NOMO-1 treated with DMSO at 0.1 percent for 48 hours (cell line): Measurements from ENCODE around the gene NFE2L2.
"Not testable (repeated sequence)": the region's sequence is repeated elsewhere in the genome, so short reads cannot be mapped to it uniquely, and the experiment has no call there.

Experiments
- DNase-seq: peaks from one replicate; lab custom pipeline; 2025; ENCODE audit not compliant: unreplicated experiment; lab: John Stamatoyannopoulos, UW

Gene NFE2L2

DNA sequence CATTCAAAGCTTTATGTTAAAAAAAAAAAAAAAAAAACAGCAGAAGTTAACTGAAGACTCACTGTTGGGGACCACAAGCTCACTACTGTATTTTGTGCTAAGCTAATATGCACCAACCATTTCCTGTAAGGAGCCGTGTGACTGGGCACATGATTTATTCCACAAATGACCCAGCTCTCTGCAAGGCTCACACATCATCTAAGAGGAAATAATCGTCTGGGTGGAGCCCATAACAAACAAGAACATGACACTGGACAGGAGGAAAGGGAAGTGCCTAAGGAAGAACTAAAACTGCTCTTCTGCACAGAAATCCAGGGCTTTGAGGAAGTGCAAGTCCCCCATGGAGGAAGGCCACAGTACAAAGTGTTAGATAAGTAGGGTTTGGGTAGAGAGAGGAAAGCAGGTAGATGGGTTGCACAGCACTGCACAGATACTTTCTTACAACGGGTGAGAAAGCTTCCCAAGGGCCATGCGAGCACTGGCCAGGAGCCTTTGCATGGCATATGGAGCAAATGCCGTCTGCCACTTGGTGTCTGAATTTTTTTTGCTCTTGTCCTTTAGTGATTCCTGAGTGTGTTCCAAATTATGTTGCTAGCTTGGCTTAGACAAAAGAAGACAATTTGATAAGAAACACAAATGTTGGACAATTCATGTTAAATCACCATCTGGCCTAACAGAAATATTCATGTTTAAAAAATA is 24.4 kb downstream of the NFE2L2 start:
- peak; percentile 100 for DNase-seq

DNA sequence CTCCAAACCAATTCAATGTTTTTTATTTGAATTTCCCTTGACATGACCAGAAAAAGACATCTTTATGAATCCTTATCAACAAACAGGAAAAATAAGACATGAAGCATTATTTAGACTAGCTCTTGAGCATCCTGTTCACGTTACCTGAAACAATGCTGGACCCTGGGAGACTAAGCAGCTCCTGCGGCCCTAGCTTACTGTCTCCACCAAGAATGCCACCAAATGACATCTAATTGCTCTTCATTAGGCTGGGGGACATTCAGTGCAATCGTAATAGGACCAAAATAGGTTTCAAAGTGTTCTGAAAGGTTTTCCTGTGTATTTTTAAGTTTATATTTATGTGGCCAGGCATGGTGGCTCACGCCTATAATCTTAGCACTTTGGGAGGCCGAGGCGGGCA is 25.5 kb downstream of the NFE2L2 start:
- no peak for DNase-seq

DNA sequence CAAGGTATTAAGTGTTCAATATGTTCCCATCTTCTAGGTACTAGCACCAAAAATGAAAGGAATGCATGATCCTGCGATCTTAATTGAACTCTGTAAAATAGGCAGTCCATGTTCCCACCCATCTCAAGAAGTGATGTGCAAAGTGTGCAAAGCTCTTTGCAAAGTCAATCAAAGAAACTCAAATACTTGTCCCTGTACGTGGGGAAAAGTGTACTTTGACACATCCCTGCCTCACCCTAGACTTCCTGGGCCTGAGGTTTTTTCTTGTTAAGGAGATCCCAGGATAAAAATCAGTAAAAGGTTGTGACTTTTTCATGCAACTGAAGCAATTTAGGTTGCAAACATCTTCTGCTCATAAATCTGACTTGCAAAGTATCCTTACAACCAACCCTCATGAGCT is 26.6 kb downstream of the NFE2L2 start:
- DNase-seq = no peak

DNA sequence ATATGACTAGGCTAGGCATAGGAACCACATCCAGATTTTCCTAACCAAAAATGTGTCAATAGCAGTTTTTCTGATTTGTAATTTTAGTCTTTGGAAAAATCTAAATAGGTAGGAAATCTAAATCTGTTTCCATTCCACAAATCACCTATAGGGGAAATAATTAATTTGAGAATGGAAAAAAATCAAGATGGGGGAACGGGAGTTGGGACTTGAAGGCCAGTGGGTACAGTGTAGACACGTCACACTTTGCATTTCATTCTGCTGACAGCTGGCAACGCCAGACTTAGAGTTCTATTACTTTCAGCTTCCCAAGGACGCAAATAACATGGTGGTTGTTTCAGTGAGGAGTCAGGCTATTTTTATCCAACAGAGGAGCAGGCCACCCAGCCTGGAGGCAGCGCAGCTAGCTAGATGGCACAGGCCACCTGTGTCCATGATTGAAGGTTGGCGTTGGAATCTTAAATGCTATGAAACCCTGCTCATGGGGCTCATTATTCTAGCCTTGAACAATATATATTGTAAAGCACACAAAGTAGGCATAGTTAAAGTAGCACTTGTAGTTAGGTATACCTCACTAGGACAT is 28.6 kb downstream of the NFE2L2 start:
- DNase-seq = no peak

DNA sequence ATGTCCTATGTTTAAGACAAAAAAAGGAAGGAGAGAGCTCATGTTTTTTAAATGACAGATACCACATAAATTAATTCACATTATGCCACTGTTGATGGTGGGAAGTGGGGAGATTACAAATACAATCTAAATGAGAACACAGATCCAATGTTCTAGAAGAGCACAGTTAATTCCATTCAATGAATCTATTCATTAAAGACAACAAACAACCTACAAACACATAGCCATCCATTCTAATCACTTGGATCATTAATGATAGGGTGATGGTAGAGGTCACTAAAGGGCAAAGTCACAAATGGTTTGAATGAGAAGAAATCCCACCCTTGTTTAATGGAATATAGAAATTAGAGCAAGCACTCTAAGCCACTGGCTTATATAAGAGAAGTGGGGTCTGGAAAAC is 30.3 kb downstream of the NFE2L2 start:
- no peak for DNase-seq

DNA sequence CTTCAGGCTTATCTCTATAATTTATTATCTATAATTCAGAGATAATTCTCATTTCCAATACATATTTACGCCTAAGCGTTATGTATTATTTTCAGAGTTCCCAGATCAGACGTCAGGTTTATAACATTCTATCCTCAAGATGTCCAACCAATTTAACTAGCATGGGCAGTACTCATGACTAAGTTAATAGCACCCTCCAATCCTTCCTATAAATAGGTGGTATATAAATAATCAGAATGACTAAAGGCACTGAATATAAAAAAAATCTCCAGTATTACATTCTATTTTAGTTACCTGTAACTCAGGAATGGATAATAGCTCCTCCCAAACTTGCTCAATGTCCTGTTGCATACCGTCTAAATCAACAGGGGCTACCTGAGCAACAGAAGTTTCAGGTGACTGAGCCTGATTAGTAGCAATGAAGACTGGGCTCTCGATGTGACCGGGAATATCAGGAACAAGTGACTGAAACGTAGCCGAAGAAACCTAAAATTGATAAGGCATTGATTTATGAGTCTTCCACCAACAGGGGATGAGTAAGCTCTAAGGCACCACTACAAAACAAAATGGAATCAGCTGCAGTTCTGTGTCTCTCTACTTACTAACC is 32.3 kb downstream of the NFE2L2 start:
- DNase-seq = no peak

DNA sequence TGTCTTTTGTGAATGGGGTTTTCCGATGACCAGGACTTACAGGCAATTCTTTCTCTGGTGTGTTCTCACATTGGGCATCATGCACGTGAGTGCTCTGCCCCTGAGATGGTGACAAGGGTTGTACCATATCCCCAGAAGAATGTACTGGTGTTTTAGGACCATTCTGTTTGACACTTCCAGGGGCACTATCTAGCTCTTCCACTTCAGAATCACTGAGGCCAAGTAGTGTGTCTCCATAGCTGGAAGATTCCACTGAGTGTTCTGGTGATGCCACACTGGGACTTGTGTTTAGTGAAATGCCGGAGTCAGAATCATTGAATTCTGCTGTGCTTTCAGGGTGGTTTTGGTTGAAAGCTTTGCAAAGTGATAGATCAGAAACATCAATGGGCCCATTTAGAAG is 33.3 kb downstream of the NFE2L2 start:
- DNase-seq = no peak

DNA sequence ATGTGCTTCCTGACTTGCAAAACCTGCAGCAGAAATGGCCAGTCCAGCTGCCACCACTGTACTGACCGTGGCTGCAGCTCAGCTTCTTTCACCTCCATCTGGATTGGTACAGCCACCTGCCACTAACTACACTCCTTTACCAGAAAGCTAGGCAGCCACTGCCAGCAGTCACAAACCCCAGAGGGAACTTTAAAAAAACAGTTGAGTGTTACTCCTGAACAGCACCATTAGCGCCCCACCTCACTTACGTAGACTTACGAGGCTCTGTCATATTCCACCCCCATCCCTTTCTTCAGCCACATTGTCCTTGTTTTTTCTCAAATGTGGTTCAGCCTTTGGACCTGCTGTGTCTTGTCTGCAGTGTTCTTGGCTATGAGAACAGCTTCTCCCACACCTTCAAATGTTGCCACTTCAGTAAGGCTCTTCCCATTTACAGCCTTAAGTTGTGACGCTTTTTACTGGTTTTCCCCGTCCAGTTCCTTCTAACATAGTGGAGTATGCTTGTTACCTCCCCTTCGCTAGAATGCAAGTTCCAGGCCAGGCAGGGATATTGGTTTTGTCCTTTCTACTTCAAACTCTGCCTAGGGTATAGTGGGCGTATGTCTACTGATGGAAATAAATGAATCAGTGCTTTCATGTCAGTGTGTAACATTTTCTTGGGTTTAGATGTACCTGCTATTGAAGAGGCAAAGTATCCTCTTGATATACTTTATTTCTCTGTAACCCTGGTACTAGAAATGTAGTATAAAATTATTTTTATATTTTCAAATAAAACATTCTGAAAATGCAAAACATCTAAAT is 34.9 kb downstream of the NFE2L2 start:
- DNase-seq = no peak

DNA sequence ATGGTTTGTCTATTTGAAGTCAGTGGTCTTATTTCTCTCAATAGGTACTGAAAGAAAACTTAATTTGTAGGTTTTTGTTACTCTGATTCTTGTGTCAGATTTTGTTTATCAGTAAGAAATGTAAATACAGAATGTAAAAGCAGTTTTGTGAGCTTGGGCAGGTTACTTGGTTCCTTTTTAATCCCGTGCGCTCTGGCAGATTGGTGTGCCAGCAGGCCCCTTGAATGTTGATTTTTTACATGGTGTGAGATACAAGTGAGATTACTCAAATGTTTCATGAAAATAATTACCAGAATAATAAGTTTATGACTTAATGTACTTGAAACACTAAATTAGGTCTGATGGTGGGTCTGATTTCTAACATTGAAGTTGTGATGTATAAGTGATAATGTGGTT is 38.6 kb downstream of the NFE2L2 start:
- no peak for DNase-seq

DNA sequence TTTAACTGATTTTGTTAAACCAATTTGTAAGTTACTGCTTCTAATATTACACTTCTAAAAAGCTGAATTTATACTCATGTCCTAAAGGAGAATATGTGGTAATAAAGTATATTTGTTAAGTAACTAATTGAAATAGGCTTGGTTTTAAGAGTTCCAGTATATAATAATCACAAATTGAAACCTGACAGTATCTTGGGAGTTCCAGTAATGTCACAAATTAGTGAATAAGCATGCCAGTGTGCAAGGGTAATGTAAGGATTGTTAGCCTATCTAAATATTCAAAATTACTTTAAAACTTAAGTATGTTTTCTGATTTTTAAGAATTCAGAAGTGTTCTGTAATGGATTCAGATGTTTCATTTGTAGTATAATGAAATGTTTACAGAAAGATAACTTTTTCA is 41.1 kb downstream of the NFE2L2 start:
- DNase-seq = not testable (repeated sequence)

DNA sequence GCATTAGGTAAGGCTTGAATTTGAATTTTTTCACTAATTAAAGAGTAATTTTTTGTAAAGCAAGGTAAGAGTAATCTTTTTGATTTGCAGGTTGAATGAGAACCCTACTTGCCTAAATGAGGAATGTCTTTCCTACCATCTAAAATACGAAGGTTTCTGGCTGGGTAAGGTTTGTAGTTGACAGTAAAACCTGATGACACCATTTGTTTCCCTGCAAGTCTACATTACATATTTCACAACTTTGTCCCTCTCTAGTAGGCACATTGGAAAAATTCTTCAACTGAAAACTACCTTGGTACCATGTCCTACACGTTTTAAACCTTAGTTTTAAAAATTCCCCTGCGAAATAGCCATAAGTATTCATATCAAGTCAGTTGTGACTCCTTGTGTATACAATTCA is 42.6 kb downstream of the NFE2L2 start:
- DNase-seq = no peak

DNA sequence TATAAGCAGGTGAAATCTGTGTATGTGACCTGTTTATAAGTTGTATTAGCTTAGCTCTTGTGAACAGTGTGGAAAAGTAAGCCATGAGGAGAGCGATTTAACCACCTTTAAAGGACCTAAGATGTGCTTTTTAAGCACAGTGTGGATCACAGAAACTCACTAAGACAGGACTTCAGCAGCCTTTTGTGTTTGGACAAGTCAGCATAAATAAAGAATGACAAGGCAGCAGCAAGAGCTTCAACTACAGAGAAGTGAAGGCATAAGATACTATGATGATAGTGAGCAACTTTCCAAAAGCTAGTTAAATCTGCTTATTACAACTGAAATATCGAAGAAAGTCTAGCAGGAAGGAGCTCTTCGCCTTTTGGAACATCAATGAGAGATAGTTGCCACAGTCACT is 43.0 kb downstream of the NFE2L2 start:
- DNase-seq = no peak

DNA sequence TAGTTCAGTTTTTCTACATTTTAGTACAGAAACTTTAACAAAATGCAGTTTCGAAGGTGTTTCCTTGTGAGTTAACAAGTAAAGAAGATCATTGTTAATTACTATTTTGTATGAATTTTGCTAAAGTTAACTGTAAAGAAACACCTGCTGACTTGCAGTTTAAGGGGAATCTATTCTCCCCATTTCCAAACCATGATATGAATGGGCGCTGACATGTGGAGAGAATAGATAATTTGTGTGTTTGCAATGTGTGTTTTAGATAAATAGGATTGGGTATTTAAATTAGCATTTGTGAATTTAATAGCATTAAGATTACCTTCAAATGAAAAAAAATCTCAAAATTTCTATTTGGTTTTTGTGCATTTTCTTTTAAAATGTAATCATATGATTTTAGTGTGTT is 44.7 kb downstream of the NFE2L2 start:
- not testable (repeated sequence) for DNase-seq

DNA sequence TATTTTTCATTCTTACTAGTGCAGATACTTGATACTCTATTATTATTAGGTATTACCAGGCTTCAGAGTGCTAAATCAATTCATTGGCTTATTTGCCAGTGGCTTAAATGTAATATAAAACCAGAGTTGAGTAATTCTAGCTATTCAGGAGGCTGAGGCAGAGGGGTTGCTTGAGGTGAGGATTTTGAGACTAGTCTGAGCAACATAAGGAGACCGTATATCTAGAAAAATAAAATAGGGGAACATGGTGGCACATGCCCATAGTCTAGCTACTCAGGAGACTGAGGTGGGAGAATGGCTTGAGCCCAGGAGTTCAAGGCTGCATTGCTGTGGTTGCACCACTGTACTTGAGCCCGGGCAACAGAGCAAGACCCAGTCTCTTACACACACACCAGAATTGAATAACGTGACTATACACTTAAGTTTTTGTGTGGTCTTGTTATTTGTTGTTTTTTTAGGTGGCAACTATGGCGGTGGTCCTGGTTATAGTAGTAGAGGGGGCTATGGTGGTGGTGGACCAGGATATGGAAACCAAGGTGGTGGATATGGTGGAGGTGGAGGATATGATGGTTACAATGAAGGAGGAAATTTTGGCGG is 47.2 kb downstream of the NFE2L2 start:
- no peak for DNase-seq

DNA sequence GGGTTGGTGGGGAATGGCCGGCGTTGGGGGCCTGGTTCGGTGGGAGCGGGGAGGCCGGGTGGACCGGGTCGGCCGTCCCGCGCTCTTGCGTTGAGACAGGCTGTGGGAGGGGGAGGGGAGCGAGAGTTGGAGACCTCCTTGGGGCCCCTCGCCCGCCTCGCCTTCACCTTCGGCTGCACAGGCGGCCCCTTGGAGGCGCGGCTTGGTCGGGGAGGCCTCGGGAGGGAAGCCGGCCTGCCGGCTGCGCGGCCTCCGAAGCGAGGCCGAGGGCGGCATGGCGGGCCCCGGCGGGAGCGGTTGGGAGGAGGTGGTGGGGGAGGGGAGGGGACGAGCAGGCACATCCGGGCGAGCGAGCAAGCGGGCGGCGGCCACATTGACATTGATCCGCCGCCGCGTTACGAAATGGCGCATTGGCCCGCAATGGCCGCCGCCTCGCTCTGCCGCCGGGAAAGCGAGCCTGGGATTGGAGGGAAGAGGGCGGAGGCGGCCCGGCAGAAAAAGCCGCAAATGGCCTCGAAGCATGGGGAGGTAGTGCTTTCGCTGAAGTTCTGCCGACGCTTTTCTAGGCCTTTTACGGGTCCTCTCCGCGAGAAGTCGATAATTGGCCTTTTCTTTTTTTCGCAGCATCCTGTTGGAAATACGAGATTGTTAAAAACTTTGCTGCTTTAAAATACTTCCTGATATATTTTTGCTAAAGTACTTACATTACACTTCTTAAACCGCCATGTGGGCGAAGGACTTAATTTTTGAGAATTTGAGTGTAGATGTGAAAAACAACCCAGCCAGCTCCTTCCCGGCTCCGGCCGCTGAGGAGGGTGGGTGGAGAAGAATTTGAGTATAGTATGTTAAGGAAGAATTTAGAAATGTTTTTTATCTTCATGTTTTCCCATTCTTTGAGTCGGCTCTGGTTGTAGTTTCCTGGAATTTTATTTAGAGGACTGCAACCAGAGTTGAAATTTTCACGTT is 51.4 kb downstream of the NFE2L2 start:
- peak; percentile 86 for DNase-seq

DNA sequence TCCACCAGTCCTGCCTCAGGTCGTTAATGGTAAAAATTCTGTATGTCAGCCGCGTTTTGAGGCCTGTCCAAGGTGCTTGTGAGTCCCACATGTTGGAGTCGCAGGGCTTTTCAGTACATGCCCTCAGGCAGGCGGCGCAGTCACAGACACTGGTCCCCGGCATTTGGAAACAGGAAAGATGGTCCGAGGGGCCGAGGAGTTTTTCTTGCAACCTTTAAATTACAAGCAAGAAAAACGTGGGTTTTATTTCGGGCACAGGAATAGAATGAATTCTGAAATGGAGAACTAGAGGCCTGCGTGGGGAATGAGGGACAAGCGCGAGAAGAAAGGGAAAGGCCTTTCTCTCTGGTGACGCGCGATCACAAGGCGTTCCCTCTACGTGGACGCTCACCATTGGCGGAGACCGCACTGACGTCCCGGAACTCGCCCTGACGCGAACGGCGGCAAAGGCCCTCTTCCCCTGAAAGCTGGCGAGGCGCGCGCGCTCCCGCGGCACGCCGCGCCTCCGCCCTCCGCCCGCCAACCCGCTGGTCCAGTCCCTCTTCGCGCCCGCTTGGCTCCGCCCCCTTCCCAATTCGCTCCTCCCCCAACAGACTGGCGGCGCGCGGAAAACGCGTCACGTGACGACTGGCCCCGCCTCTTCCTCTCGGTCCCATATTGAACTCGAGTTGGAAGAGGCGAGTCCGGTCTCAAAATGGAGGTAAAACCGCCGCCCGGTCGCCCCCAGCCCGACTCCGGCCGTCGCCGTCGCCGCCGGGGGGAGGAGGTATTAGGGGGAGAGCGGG is 52.2 kb downstream of the NFE2L2 start, which contains the start of gene HNRNPA3:
HNRNPA3 (plus strand) TSS at position 689 of the 785 bp plus-strand sequence; CDS start at position 695, 6 bp downstream.
- DNase-seq = peak; percentile 98

DNA sequence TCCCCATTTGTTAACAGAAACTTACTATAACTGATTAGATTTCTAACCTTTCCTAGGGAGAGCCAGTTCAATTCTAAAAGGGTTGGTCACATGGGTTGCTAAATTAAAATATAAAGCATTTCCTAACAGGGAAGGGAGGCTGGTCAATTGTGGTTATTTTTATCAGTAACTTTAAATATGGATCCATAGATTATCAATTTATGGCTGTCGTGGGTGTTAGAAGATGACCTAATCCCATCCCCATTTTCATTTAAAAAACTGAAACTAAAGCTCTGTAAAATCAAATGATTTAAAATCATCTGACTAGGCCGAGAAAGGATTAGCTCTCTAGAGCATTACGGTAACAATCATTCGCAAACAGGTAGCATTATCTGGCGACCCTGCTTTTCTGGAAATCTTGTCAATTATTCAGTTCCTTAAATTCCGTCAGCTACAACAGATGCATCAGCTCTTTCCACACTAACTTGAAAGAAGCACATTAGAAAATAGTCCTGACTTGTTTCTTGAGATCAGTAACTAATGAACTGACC is 52.9 kb downstream of the NFE2L2 start:
- peak; percentile 52 for DNase-seq

DNA sequence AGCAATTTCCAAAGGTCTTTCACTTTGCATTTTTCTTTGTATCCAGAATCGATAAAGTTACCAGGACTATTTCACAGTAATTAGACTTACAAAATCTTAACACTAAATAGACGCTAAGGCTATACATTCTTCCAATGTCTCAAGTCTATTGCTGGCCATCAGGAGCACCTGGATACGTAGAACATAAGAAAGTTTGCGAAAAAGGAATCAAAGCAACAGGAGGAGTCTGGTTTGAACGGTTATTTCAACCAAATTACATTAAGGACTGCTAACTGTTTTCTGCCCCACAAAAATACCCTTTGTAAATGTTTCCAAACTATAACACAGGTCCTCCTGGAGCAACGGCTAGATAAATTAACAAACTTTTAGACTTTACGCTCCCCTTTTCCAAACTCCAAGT is 53.4 kb downstream of the NFE2L2 start:
- DNase-seq = no peak

DNA sequence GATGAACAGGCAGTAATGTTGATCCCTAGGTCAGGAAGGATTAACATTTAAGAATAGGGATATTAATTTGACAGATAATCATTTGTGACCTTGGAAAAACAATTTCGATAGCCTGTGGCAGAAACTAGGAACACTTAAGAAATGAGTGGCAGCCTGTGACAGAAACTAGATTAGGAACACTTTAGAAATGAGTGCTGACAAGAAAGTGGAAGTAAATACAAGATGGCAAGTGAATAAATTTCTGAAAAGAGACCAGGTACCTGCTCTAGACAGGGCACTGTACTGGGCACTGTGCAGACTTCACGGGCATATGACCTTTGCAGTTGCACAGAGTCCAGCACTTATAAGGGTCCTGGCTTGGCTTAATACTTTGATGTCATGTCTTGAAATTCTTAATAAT is 57.4 kb downstream of the NFE2L2 start:
- no peak for DNase-seq
